Stomach (tissue), 4 donors: ENCODE results near the gene NHSL1.

ENCODE experiments used
- EP300 ChIP-seq: sonication (generic); formaldehyde crosslinking; IDR thresholded peaks from one replicate; pipeline ENCODE4 v1.6.1; 2017; ENCODE audit warnings: antibody characterized with exemption
- TF ChIP-seq, protein P1 (sequence below), 7 experiments: fragments of 450-650 bp in 4 of 7; fragments of 200-600 bp in 3 of 7; sonication (generic) in 3 of 7; IDR thresholded peaks; one replicate each; pipeline ENCODE4 v1.5.1; 2016 to 2019; ENCODE audit warnings: antibody characterized with exemption in 7 of 7, control low read depth in 2 of 7, mild to moderate bottlenecking in 1 of 7

DNA sequence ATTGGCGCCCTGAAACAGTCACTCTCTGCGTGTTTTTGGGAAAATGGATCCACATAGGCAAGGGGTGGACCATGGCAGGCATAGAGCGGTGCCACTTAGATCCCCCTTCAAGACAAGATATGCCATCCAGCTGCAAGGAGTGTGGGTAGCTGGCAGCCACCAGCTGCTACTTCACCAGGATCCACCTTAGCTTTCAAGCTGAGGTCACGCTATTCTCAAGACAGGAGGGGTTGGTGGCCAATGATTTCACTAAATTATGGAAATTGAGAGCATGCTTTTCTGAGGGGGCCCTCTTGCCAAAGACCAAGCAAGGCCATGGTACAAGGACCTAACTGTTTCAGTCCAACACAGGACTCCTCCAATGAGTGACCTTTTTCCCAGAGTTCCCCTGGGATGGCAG, 78.9 kb downstream of the NHSL1 start:
- no peak for TF ChIP-seq EP300
- TF ChIP-seq, protein P1, sequence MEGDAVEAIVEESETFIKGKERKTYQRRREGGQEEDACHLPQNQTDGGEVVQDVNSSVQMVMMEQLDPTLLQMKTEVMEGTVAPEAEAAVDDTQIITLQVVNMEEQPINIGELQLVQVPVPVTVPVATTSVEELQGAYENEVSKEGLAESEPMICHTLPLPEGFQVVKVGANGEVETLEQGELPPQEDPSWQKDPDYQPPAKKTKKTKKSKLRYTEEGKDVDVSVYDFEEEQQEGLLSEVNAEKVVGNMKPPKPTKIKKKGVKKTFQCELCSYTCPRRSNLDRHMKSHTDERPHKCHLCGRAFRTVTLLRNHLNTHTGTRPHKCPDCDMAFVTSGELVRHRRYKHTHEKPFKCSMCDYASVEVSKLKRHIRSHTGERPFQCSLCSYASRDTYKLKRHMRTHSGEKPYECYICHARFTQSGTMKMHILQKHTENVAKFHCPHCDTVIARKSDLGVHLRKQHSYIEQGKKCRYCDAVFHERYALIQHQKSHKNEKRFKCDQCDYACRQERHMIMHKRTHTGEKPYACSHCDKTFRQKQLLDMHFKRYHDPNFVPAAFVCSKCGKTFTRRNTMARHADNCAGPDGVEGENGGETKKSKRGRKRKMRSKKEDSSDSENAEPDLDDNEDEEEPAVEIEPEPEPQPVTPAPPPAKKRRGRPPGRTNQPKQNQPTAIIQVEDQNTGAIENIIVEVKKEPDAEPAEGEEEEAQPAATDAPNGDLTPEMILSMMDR (IDR thresholded peaks at IDR 0.05) = no peak
